PFSK-1 (cell line): ENCODE measurements around the gene CAPG.

Experiments
- FOXP2 ChIP-seq: optimal IDR thresholded peaks from 2 replicates; pipeline ENCODE3; 2011; ENCODE audit warnings: borderline replicate concordance, control low read depth, inconsistent platforms; ENCODE audit not compliant: insufficient read depth; ENCODE audit errors: extremely low read length, extremely low read depth
- POLR2AphosphoS5 ChIP-seq: IDR thresholded peaks from 2 replicates; pipeline ENCODE4 v1.6.1; 2012; ENCODE audit warnings: low read depth, mild to moderate bottlenecking, control low read depth, low read length, moderate library complexity
- SIN3A ChIP-seq: IDR thresholded peaks from 2 replicates; pipeline ENCODE4 v1.6.1; 2012; ENCODE audit warnings: mild to moderate bottlenecking, low read length, moderate library complexity, borderline replicate concordance; ENCODE audit not compliant: insufficient read depth
- TAF1 ChIP-seq: IDR thresholded peaks from 2 replicates; pipeline ENCODE4 v1.6.1; 2012; ENCODE audit warnings: low read length, control low read depth, borderline replicate concordance; ENCODE audit not compliant: insufficient read depth
- TF ChIP-seq, protein P1 (sequence below), 2 experiments: IDR thresholded peaks; 2 replicates each; pipeline versions ENCODE4 v1.6.1 to v1.8.0; 2011 to 2012; ENCODE audit warnings: low read depth in 2 of 2, low read length in 2 of 2, control low read depth in 1 of 2, inconsistent platforms in 1 of 2, mild to moderate bottlenecking in 1 of 2, moderate library complexity in 1 of 2; ENCODE audit not compliant: insufficient read depth in 1 of 2

CAPG gene

DNA sequence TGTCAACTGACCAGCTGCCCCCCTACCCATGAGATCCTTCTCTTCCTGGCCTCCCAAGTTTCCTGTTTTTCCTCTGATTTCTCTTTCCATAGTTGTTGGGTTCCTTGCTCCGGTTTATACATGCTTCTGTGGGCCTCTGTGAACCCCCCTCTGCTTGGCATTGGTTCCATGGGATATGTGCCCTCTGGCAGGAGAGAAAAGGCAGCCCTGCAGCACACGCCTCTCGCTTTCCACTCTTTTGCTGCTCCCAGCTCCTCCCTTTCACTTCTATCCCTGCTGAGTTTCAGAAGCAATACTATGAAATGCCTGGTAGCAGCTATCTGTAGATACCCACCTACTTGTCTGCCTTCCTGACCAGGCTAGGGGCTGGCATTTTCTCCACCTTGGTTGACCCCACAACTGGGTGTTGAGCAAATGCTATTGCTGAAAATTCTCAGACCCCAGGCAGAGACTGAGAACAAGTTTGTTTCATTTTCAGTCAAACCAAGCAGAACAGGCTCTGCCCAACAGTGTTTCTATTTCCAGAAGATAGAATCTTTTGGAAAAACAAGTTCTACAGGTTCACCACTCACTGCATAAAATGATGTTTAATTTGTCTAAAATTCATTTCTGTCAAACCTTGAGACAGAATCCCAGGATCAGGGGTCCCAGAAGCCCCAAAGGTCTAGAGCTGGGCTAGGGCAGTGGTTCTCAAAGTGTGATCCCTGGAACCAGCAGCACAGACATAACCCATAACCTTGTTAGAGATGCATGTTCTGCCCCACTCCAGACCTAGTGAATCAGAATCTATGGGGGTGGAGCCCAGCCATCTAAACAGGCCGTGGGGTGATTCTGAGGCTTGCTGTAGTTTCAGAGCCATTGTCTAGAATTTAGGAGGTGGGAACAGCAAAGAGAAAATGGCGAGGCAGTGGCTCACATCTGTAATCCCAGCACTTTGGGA lies 13.4 kb downstream of the CAPG start:
- TF ChIP-seq TAF1 = no peak
- TF ChIP-seq FOXP2 = no peak
- TF ChIP-seq, protein P1, sequence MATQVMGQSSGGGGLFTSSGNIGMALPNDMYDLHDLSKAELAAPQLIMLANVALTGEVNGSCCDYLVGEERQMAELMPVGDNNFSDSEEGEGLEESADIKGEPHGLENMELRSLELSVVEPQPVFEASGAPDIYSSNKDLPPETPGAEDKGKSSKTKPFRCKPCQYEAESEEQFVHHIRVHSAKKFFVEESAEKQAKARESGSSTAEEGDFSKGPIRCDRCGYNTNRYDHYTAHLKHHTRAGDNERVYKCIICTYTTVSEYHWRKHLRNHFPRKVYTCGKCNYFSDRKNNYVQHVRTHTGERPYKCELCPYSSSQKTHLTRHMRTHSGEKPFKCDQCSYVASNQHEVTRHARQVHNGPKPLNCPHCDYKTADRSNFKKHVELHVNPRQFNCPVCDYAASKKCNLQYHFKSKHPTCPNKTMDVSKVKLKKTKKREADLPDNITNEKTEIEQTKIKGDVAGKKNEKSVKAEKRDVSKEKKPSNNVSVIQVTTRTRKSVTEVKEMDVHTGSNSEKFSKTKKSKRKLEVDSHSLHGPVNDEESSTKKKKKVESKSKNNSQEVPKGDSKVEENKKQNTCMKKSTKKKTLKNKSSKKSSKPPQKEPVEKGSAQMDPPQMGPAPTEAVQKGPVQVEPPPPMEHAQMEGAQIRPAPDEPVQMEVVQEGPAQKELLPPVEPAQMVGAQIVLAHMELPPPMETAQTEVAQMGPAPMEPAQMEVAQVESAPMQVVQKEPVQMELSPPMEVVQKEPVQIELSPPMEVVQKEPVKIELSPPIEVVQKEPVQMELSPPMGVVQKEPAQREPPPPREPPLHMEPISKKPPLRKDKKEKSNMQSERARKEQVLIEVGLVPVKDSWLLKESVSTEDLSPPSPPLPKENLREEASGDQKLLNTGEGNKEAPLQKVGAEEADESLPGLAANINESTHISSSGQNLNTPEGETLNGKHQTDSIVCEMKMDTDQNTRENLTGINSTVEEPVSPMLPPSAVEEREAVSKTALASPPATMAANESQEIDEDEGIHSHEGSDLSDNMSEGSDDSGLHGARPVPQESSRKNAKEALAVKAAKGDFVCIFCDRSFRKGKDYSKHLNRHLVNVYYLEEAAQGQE (IDR thresholded peaks at IDR 0.05; ENCODE audit: insufficient read depth in 1 of 2, low read depth in 2 of 2, low read length in 2 of 2) = no peak
- no peak for TF ChIP-seq SIN3A
- TF ChIP-seq POLR2AphosphoS5 = no peak

DNA sequence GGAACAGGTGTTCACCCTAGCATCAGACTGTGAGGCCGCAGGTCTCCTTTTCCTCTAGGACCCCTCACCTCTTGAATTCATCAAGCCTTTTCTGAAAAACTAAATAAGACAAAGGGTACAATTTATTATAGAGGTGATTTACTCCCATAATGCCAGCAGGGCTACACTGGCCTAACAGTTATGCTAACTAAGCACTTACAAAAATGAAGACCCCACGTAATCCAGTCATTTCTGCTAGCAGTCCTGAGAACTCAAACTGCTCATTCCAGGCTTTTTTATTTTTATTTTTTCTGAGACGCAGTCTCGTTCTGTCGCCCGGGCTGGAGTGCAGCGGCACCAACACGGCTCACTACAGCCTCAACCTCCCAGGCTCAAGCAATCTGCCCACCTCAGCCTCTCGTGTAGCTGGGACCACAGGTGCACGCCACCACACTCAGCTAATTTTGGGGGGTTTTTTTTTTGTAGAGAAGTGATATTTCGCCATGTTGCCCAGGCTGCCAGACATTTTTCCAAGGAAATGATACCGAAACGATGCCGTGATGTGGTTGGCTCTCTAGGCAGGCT lies 14.2 kb downstream of the CAPG start:
- TF ChIP-seq TAF1 (no peak), POLR2AphosphoS5 (no peak)

DNA sequence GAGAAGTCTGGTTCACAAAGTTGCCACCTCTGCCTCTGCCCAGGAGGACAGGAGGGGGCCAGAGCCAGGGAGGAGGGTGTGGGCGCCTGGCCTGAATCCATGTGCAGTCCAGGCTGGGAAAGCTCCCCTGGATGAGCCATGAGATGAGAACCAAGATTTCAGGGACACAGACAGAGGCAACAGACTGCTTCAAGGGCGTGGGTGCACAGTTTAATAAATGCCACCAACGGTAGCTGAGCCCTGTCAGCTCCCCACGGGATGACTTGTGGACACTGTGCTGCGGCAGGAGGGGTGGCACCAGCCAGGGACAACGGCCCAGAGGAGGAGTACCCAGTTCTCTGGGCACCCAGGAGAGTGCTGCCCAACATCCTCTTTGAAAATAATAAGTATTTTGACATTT lies 15.2 kb downstream of the CAPG start:
- no peak for TF ChIP-seq TAF1
- TF ChIP-seq FOXP2 = no peak
- no peak for TF ChIP-seq POLR2AphosphoS5
- TF ChIP-seq SIN3A = no peak

DNA sequence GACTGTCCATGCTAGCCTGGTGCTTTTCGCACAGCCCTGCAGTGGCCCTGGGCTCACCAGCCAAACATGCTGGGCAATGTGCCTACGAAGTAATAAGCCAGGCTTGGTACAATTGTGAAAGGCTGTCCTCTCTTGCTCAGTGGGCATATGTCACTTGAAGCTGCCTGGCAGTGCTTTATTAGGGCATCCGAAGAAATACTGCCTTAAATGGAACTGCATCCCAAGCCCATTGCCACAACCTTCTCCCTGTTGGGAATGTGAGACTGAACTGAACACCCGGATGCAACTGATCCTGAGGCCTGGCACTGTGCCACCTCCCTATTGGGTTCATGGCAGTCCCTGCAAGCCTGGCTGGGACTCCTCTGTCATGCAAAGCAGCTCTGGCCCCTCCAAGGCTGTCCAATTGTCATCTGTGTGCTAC lies 15.9 kb downstream of the CAPG start:
- TF ChIP-seq FOXP2 (no peak), TAF1 (no peak), SIN3A (no peak), POLR2AphosphoS5 (no peak)
- TF ChIP-seq, protein P1 (IDR thresholded peaks at IDR 0.05; ENCODE audit: insufficient read depth in 1 of 2, low read depth in 2 of 2, low read length in 2 of 2) = no peak

DNA sequence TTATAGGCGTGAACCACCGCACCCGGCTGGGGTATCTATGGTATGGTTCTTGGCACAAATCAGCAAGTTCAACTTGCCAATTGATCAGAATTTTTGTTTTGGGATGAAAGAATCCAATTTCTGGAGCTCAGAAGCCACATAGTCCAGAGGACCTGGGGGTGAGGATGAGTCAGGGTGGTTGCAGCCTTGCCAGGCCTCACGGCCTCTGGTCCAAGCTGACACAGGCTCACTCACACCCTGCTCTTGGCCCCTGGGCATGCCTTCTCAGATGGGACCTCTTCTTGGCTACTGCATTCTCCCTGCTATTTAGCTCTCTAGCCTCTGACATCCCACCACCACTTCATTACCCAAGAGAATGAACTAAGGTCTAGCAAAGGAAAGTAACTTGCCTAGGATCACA lies 16.3 kb downstream of the CAPG start:
- TF ChIP-seq POLR2AphosphoS5 = no peak
- no peak for TF ChIP-seq FOXP2
- no peak for TF ChIP-seq TAF1
- TF ChIP-seq, protein P1 (IDR thresholded peaks at IDR 0.05; ENCODE audit: insufficient read depth in 1 of 2, low read depth in 2 of 2, low read length in 2 of 2) = no peak
- no peak for TF ChIP-seq SIN3A

DNA sequence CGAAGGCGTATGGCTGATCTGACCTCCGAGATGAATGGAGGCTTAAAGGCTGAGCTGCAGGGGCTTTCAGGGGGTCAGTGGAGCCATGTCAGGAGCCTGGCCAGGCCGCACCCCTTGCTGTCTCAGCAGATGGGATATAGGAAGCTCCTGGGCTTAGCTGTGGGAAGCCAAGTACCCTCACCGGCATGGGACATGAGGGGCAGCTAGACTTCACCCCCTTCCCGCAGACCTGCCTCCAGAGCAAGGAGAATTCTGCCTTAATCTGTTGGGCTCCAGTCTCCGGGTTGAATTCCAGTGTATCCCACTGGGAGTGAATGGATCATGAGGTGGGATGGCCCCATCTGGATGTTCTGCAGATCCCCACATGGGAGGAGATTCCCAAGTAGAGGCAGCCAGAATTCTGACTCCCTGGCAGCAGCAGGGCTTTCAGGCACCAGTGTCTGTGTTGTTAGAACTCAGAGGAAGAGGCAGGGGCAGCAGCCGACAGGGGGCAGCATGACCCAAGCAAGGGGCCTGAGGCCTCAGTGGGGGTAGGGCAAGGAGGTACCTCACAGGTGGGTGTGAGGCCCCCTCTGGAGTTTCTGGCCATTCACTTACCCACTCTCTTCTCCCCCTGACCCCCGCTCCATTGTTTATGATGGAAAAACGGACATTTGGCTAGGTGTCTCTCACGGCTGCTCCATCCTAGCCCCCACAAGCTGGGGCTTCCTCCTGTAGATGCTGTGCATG lies 19.1 kb downstream of the CAPG start:
- TF ChIP-seq, protein P1 (IDR thresholded peaks at IDR 0.05; ENCODE audit: insufficient read depth in 1 of 2, low read depth in 2 of 2, low read length in 2 of 2) = no peak
- TF ChIP-seq FOXP2 (no peak), POLR2AphosphoS5 (no peak), SIN3A (no peak), TAF1 (no peak)
